HT1080 (cell line): ENCODE data around the gene SGSM1. TPM values are rescaled to one million over a fixed set of nuclear protein-coding genes. Genes with fewer than 3 reads are reported as not detected.

ENCODE experiments used
- DNase-seq: peaks from one replicate; pipeline ENCODE4 v3.0.0-alpha.2; 2015; ENCODE audit warnings: low read depth
- total RNA-seq: library from RNA; depleted of rRNA; stranded (reverse); fragments of >200 nt; shearing (Covaris generic); gene quantifications from 2 replicates; pipeline ENCODE4 v1.2.3, GENCODE V29; 2014

Gene SGSM1
- total RNA-seq, 1 experiment from 2014 or later, result not detected

- no peak for DNase-seq
Measured at GRCh38 chr22:24948356-24949202, 142.6 kb downstream of the SGSM1 start.

GRCh38 chr22:24950272-24950902 is 144.4 kb downstream of the SGSM1 start:
- peak; percentile 44 for DNase-seq

- DNase-seq, result peak; percentile 72
Measured at GRCh38 chr22:24951942-24952836, 146.2 kb downstream of the SGSM1 start, which contains the start of gene KIAA1671. Gene KIAA1671 (plus strand): TSS chr22:24952716. CDS start chr22:25028000, 75,284 bp downstream.

- DNase-seq, result peak; percentile 73
Measured at GRCh38 chr22:24952837-24953383, 146.9 kb downstream of the SGSM1 start.

DNA sequence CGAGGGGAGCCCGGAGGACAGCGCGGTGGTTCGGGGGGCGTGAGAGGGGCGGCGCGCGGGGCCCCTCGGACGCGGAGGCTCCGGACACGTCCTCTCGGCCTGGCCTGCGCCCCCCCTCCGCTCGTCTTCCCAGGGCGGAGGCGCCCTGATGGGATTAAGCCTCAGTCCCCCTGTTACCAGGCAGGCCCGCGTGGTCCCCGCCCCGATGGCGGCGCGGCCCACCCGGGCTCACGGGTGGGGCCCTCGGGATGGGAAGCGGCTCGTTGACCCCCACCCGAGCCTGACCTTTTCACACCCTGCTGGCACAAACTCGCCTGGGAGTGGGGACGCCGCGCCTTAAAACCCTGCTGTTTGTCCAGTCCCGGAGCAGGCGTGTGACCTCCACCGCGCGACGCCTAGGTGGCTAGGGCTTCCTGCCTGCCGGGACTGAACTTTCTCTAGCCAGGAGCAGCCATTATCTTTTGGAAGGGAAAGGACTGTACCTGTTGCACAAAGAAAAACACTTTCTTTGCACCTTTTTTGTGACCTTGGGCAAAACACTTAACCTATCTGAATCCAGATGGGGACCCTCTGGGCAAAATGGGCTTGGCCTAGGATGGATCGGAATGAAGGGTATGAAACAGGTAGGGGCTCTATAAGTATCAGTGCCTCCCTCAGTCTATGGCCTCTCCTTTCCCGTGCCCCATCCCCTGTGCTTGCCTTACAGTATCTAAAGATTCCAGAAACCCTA is 147.5 kb downstream of the SGSM1 start:
- DNase-seq, result no peak

GRCh38 chr22:24954114-24954463 is 148.1 kb downstream of the SGSM1 start:
- no peak for DNase-seq

GRCh38 chr22:24954856-24955255 is 148.8 kb downstream of the SGSM1 start:
- no peak for DNase-seq

GRCh38 chr22:24957043-24957442 is 151.0 kb downstream of the SGSM1 start:
- DNase-seq, result no peak

- no peak for DNase-seq
Measured at GRCh38 chr22:24961217-24961844, 155.3 kb downstream of the SGSM1 start.

GRCh38 chr22:24962094-24962493 is 156.1 kb downstream of the SGSM1 start:
- DNase-seq, result no peak

- DNase-seq, result no peak
Measured at GRCh38 chr22:24962835-24963234, 156.8 kb downstream of the SGSM1 start.

DNA sequence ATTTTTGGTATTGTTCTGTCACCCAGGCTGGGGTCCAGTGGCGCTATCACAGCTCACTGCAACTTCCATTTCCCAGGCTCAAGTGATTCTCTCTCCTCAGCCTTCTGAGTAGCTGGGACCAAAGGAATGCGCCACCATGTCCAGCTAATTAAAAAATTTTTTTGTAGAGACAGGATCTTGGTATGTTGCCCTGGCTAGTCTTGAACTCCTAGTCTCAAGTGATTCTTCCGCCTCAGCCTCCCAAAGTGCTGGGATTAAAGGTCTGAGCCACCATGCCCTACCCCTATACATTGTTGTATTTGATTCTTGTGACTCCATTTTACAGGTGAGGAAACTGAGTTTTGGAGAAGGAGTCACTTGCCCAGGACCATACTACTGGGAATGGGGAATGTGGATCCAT is 158.4 kb downstream of the SGSM1 start:
- DNase-seq, result no peak

DNA sequence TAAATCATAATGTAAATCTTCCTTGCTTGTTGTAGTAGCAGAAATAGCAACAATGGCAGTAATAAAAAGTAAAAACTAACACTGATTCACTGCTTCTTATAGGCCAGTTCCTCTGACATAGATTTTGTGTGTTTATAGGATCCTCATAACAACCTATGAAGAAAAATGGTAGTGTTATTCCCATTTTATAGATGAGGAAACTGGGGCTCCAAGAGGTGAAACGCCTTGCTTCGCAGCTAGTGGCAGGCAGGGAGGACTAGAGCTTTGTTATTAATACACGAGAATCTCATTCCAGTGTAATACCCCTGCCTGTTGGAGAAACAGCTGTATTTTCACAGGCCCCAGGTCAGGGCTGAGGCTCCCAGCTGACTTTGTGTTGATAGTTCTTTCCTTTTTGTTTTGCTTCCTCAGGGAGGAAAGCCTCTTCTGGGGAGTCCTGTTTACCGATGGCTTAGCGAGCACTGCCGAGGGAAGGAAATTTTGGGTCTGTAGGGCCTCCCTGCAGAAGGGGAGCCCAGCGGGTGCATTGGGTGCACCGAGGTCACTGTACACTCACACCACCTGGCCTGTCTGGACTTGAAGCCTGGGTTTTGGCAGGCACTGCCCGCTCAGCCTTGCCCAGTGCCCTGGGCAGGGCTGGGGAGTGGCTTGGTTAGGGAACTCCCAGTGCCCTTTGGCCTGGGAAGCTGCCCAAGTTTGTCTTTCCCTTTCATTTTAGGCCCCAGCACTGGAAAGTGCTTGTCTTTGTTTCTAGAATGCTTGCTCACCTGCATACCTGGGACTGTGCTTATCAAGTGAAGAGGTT is 160.0 kb downstream of the SGSM1 start:
- DNase-seq, result no peak

GRCh38 chr22:24968066-24968561 is 162.1 kb downstream of the SGSM1 start:
- peak; percentile 54 for DNase-seq

DNA sequence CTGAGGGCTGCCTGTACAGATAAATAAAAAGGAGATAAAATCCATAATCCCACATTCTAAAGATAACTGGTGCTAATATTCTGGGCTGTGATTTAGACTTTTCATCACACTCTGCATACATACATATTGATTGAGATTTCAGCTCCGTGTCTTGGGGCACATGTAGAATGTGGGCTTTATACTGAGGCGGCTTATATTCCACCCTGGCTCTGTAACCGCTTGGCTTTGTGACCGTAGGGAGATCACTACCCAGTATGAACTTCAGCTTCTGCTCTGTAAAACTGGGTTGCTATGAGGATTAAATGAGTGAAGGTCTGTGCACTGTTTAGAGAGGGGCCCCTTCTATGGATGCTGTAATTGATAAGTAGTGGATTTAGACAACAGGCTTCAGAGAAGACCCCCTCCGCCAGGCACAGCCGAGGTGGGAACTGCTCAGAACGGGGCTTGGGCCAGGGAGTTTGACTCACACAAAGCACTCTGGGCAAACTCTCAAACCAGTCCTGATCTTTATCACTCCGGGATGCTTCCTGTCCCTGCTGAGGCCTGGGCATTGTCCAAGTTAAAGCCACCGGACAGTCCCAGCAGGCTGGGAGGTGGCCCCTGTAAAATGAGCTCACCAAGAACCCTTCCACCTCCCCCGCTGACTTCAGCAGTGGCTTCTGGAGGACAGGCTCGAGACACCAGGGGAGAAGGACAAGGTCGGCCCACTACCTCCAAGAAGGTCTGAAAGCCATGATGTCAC is 163.7 kb downstream of the SGSM1 start:
- DNase-seq, result peak; percentile 76

- DNase-seq, result no peak
Measured at GRCh38 chr22:24972369-24972768, 166.4 kb downstream of the SGSM1 start.

- DNase-seq, result no peak
Measured at GRCh38 chr22:24973872-24974271, 167.9 kb downstream of the SGSM1 start.

- DNase-seq, result no peak
Measured at GRCh38 chr22:24975125-24975640, 169.2 kb downstream of the SGSM1 start.
